ENCODE data around the gene UBN1. TPM values are rescaled to one million over a fixed set of nuclear protein-coding genes. Genes with fewer than 3 reads are reported as not detected.

The UBN1 gene
- polyA plus RNA-seq, 4 donors = 22.2 to 36.5 (median 32.5) TPM

DNA sequence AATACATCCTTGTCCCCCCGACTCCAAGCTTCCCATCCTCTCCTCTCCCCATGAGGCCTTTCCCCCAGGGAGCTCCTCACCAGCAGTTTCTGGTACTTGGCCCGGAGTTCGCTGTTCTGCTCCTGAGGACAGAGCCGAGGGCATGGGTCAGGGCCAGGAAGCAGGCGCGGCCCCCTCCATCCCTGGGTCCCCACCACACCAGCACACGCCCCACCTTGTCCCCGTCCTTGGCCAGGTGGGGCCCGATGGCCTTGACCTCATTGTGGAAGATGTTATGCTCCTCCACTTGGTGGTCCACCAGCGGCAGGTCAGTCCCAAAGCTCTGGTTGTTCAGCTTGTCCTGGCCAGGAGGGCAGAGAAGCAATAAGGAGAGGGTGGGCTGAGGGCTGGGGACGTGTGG is 53.5 kb downstream of the UBN1 start:
- no peak for DNase-seq (ENCODE audit: low read depth in 4 of 4, low spot score in 3 of 4)

DNA sequence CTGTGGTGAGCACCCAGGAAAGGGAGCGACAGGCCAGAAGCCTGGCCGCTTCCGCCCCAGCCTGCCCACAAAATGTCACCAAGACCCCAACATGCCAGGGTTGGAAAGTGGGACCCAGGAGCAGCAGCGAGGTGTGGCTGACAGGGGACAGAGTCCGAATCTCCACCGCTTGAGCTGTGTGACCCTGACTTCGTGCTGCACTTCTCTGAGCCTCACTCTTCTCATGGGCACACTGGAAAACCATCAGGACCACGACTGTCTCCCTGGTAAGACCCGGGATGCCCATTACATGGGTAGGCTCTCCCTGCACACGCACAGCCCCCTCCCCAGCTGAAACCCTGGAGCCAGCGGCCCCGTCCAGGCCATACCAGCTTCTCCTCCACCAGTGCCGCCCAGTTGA is 54.8 kb downstream of the UBN1 start:
- DNase-seq (ENCODE audit: low read depth in 4 of 4, low spot score in 3 of 4) = no peak

- DNase-seq (ENCODE audit: low read depth in 4 of 4, low spot score in 3 of 4) = no peak
Observed at GRCh38 chr16:4904108-4904941, 57.0 kb downstream of the UBN1 start.

GRCh38 chr16:4904942-4905615 is 57.8 kb downstream of the UBN1 start:
- DNase-seq (ENCODE audit: low read depth in 4 of 4, low spot score in 3 of 4) = no peak

GRCh38 chr16:4908854-4909401 is 61.6 kb downstream of the UBN1 start:
- no peak for DNase-seq (ENCODE audit: low read depth in 4 of 4, low spot score in 3 of 4)

DNA sequence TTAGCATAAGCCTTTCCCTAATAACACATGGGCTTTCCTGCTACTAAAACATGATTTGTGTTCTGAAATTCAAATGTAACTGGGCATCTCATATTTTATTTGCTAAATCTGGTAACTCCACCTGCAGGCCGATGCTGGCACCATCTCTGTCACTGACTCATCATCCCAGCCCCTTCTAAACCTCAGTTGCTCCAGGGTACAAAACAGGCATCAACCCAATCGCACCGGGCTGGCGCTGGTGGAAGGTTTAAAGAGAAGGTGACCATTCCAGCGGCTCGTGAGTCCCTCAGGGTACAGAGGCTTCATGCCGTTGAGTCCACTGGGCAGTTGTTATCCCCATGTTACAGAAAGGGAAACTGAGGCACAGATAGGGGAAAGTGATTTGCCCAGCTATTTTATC is 62.5 kb downstream of the UBN1 start:
- no peak for DNase-seq (ENCODE audit: low read depth in 4 of 4, low spot score in 3 of 4)

DNA sequence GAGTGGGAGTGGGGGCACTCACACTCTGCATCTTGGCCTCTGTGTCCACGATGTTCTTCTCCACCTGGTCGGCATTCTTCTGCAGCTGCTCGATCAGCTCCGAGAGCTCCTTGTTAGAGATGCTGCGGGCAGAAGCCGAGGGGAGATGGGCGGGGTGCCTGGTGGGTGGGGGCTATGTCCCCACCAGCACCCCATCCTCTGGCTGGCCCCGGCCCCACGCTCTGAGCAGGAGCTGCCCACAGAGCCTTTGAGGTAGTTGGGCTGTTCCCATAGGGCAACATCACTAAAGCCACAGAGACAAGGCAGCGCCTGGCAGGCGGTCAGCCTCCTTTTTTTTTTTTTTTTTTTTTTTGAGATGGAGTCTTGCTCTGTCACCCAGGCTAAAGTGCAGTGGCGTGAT is 63.5 kb downstream of the UBN1 start:
- DNase-seq (ENCODE audit: low read depth in 4 of 4, low spot score in 3 of 4) = no peak

GRCh38 chr16:4911970-4912386 is 64.7 kb downstream of the UBN1 start:
- no peak for DNase-seq (ENCODE audit: low read depth in 4 of 4, low spot score in 3 of 4)

GRCh38 chr16:4913130-4913773 is 66.0 kb downstream of the UBN1 start:
- no peak for DNase-seq (ENCODE audit: low read depth in 4 of 4, low spot score in 3 of 4)

DNA sequence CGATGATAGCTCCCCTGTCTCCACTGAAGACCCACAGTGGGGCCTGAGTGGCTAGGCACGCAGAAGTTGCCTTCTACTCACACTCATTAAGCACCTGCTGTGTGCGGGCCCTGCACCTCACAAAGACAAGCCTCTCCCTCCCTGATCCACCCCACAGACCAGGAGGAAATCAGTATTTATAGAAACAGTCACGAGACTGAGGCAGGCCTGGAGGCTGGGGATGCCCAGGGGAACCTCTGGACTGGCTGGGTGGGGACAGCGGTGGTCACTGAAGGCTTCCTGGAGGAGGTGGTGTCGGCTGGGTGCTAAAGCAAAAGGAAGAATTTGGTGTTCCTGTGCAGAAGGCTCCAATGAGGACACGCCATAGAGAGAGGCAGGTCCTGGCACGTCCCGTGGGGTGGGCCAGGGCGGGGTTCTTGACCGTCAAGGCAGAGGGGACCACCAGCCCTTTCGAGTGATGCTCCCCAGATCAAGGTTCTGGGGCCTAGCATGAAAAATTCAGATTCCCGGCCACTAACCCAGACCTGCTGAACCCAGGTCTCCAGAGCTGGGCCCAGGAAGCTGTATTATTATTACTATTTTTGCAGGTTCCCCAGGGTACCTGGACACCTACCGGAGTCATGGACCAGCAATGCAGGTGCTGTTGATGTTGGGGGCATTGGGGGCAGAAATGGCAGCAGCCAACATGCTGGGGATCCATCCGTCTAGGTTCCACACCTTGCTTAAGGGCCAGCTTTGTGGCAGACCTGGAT is 66.7 kb downstream of the UBN1 start:
- DNase-seq (ENCODE audit: low read depth in 4 of 4, low spot score in 3 of 4) = no peak

DNA sequence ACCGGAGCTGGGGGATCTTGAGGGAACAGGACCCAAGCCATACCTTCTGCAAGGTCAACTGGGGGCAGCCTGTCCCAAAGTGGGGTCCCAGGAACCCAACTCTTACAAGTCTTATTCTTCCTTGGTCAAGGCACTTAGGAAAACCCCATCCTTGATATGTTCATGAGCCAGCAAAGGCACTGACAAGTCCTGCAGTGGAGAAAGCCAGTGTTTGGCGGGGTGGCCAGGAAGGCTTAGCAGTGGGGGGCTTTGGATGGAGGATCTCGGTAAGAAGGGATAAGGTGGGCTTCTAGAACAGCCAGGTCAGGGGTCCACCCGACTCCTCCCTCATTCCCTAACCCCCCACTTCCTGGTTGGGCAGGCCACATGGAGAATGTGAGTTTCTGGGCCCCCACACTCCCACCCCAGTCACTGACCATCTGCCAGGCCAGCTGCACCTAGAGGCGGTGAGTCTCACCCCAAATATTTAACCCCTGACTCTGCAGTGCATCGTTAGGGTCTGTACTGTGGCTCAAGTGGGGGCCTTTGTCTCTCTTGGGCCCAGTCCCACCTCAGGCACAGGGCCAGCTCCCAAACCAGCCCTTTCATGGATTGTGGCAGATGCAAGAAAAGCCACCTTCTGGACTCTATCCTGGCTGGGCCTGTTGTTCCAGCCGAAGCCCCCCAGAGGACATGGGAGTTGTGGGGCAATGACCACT is 67.4 kb downstream of the UBN1 start:
- no peak for DNase-seq (ENCODE audit: low read depth in 4 of 4, low spot score in 3 of 4)

- no peak for DNase-seq (ENCODE audit: low read depth in 4 of 4, low spot score in 3 of 4)
Observed at GRCh38 chr16:4915226-4915761, 68.0 kb downstream of the UBN1 start.

- no peak for DNase-seq (ENCODE audit: low read depth in 4 of 4, low spot score in 3 of 4)
Observed at GRCh38 chr16:4917117-4917516, 69.8 kb downstream of the UBN1 start.

GRCh38 chr16:4918781-4919251 is 71.5 kb downstream of the UBN1 start:
- DNase-seq (ENCODE audit: low read depth in 4 of 4, low spot score in 3 of 4) = peak in 2 of 4 donors; percentile 62 to 67

DNA sequence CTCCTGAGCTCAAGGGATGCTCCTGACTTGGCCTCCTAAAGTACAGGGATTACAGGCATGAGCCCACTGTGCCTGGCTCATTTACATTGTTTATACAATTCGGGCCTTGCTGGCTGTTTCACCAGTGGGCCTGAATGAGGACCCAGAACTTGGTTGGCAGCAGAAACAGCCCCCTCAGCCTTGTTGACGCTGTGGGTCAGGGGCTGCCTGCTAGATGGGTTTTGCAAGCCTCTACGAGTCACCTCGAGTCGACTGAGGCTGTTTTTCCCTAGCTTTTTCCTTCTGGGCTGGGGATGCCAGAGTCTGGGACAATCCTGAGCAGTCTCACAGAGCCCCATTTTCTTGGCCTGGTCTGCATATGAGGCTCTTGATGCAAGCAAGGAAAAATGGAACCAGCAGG is 73.5 kb downstream of the UBN1 start:
- DNase-seq (ENCODE audit: low read depth in 4 of 4, low spot score in 3 of 4) = no peak

DNA sequence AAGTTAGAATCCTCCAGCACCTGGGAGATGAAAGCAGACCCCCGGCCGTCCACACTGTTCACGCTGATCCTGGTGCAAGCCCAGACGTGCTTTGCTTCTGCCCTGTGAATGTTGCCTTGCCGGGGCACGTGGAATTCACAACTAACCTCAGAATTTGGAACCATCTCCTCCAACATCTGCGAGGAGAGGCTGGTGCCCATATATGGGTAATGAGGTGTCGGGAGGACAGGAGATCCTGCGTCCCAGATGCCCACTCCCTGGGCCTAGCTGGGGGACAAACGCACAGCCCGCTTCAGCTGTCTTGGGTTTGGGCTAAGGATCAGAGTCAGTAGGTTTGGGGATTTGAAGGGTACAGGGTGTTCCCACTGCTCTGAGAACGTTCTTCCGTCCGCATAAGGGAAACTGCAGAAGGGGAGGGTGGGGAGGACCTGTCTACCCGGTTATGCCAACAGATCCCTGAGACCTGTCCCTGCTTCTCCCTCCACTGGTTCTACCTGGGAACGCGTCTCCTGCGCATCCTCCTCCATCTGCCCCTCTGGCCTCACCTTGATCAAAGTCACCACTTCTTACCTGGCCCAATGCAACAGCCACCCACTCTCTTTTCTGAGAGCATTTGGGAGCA is 75.6 kb downstream of the UBN1 start:
- no peak for DNase-seq (ENCODE audit: low read depth in 4 of 4, low spot score in 3 of 4)

DNA sequence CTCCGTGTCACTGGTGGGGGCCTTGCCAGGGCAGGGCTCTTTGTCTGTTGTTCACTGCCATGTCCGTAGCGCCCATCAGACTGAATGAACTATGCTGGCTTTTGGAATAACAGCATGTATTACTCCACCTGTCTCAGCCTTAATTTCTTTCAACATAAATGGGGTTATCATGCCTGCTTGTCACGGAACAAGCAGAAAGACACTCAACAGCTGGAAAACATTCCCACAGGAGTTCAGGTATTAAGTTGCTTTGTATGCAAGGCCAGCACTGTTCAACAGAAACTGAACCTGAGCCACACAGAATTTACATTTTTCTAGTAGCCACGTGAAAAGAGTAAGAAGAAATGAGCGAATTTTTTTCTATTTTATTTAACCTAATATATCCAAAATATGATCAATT is 76.6 kb downstream of the UBN1 start:
- no peak for DNase-seq (ENCODE audit: low read depth in 4 of 4, low spot score in 3 of 4)

DNA sequence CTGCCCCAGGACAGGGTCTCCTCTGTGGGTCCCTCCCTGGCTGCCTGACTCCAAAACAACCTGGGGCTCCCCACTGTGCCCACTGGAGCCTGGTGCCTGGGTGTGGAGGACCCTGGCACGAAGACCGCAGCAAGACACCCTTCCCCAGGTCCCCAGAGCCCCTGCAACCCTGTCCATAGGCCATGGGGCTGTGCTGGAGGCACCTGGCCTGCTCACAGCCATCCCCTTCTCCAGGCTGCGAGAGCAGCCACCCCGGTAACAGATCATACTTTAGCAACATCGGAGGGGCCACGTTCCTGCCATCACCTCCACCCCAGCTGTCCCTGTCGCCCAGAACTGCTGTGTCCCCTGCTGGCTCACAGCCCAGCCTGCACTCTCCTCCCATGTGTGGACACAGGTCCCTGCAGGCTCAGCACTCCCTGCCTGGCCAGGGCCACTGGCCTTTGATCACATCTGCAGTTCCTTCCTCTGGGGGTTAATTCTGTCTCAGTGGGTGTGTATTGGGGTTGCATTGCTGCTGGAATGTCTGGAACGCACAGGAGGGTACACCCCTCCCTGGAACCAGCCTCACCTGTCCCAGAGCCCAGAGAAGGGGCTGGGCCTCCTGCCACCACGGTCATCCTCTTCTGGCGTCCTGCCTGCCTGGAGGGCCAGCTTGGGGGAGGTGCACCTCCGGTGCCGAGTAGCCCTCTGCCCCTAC is 77.5 kb downstream of the UBN1 start:
- DNase-seq (ENCODE audit: low read depth in 4 of 4, low spot score in 3 of 4) = no peak

DNA sequence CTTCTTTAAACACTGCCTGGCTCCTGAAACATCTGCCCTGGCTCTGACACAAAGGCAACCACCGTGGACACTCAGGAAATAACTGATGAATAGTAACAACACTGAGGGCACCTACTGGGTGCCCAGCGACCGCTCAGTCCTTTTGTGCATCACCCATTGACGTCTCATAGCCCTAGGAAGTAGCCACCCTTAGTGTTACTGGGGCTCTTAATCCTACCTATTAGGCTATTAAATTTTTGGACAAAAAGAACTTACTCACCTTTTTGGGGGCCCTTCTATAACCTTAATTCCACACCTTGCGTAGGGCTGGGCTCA is 78.0 kb downstream of the UBN1 start:
- no peak for DNase-seq (ENCODE audit: low read depth in 4 of 4, low spot score in 3 of 4)
